Thyroid gland (tissue), 4 donors: ENCODE measurements around the gene SPIN2B. TPM values are rescaled to one million over a fixed set of nuclear protein-coding genes. Genes with fewer than 3 reads are reported as not detected.
A peak's percentile ranks its signal among the peaks of the same experiment; 100 is the strongest.
"Not testable (repeated sequence)": the region's sequence is repeated elsewhere in the genome, so short reads cannot be mapped to it uniquely, and the experiment has no call there.

Source experiments
- DNase-seq, 2 donors: peaks; one replicate each; pipeline ENCODE4 v3.0.0-alpha.2; 2019
- H3K27ac ChIP-seq, 3 donors: fragments of 200-600 bp; sonication (generic); 1 replicate in 2 of 3; 2 replicates in 1 of 3; pipeline ENCODE4 v1.5.1; 2016 to 2019; ENCODE audit warnings: mild to moderate bottlenecking in 1 of 3, moderate library complexity in 1 of 3
- H3K27me3 ChIP-seq: fragments of 200-600 bp; sonication (generic); one replicate; pipeline ENCODE4 v1.5.1; 2019
- H3K36me3 ChIP-seq, 2 donors: fragments of 200-600 bp; sonication (generic); one replicate each; pipeline ENCODE4 v1.5.1; 2016 to 2019
- H3K4me1 ChIP-seq, 2 donors: fragments of 200-600 bp; sonication (generic); one replicate each; pipeline ENCODE4 v1.5.1; 2017 to 2019
- H3K4me3 ChIP-seq, 3 donors: fragments of 200-600 bp; sonication (generic); replicated peaks in 1 of 3; 1 replicate in 2 of 3; 2 replicates in 1 of 3; pipeline ENCODE4 v1.5.1; 2016; ENCODE audit warnings: mild to moderate bottlenecking in 1 of 3
- H3K9me3 ChIP-seq: fragments of 200-600 bp; sonication (generic); one replicate; pipeline ENCODE4 v1.5.1; 2017
- POLR2A ChIP-seq, 2 donors: fragments of 450-650 bp; IDR thresholded peaks; one replicate each; pipeline ENCODE4 v1.6.1; 2017; ENCODE audit warnings: antibody characterized with exemption in 2 of 2, mild to moderate bottlenecking in 2 of 2, moderate library complexity in 1 of 2
- WGBS, 2 donors: methylation state at CpG; one replicate each; pipeline ENCODE4 v1.1.5; 2017; 5-methylcytosine and 5-hydroxymethylcytosine counted together
- intact Hi-C: fragments of 100-400 bp; cut with DNase I; formaldehyde crosslinking; loops from one replicate; pipeline ENCODE4 v1.15.1; 2023
- total RNA-seq, 4 donors: library from RNA; depleted of rRNA; stranded (reverse); fragments of >200 nt; gene quantifications; one replicate each; pipeline ENCODE4 v1.2.3, GENCODE V29; 2016
- TF ChIP-seq, protein P1 (sequence below), 6 experiments: fragments of 200-600 bp in 3 of 6; fragments of 450-650 bp in 3 of 6; sonication (generic) in 3 of 6; IDR thresholded peaks; one replicate each; pipeline ENCODE4 v1.5.1; 2016 to 2019; ENCODE audit warnings: antibody characterized with exemption in 6 of 6, mild to moderate bottlenecking in 2 of 6, inconsistent platforms in 1 of 6, moderate library complexity in 1 of 6

The SPIN2B gene
- total RNA-seq, 4 donors from 2014 or later, result 8.5 to 12.9 (median 10.7) TPM

- Histone ChIP-seq H3K27me3 (no peaks in the 10 kb centered on the region), H3K4me1 (no peaks in the 10 kb centered on the region), H3K9me3 (no peaks in the 10 kb centered on the region), H3K4me3 (no peak overlapping the region), H3K27ac (no peak overlapping the region), H3K36me3 (no peaks in the 10 kb centered on the region)
- 64 to 74% methylated on average over 1 of the region's 1 CpG for WGBS, 2 donors
- intact Hi-C loops, result no loop called here
- TF ChIP-seq, protein P1, sequence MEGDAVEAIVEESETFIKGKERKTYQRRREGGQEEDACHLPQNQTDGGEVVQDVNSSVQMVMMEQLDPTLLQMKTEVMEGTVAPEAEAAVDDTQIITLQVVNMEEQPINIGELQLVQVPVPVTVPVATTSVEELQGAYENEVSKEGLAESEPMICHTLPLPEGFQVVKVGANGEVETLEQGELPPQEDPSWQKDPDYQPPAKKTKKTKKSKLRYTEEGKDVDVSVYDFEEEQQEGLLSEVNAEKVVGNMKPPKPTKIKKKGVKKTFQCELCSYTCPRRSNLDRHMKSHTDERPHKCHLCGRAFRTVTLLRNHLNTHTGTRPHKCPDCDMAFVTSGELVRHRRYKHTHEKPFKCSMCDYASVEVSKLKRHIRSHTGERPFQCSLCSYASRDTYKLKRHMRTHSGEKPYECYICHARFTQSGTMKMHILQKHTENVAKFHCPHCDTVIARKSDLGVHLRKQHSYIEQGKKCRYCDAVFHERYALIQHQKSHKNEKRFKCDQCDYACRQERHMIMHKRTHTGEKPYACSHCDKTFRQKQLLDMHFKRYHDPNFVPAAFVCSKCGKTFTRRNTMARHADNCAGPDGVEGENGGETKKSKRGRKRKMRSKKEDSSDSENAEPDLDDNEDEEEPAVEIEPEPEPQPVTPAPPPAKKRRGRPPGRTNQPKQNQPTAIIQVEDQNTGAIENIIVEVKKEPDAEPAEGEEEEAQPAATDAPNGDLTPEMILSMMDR (IDR thresholded peaks at IDR 0.05), result no peak
- no peak for TF ChIP-seq POLR2A (IDR thresholded peaks at IDR 0.05)
- no peak for DNase-seq
Observed at GRCh38 chrX:57137501-57137900, 16.2 kb upstream of the SPIN2B start.

GRCh38 chrX:57137073-57137472 is 15.7 kb upstream of the SPIN2B start, which contains the start of gene SPIN2A:
SPIN2A (minus strand) TSS chrX:57137397; CDS start chrX:57136597, 800 bp downstream.
- H3K27me3 ChIP-seq, H3K9me3 ChIP-seq, H3K27ac ChIP-seq, H3K4me1 ChIP-seq, H3K4me3 ChIP-seq, intact Hi-C loops, H3K36me3 ChIP-seq: not testable (repeated sequence)
- 26 to 27% methylated on average over 4 to 8 of the region's 27 CpGs for WGBS, 2 donors
- TF ChIP-seq, protein P1 (IDR thresholded peaks at IDR 0.05), result peak in 1 of 6 experiments; percentile 7
- DNase-seq, result peak; percentile 21 to 42

GRCh38 chrX:57136589-57136988 is 15.2 kb upstream of the SPIN2B start:
- H3K9me3 ChIP-seq, H3K27me3 ChIP-seq, intact Hi-C loops, H3K27ac ChIP-seq, DNase-seq, H3K36me3 ChIP-seq, H3K4me3 ChIP-seq, H3K4me1 ChIP-seq: not testable (repeated sequence)
- WGBS, 2 donors, result 75 to 100% methylated on average over 1 of the region's 3 CpGs

DNA sequence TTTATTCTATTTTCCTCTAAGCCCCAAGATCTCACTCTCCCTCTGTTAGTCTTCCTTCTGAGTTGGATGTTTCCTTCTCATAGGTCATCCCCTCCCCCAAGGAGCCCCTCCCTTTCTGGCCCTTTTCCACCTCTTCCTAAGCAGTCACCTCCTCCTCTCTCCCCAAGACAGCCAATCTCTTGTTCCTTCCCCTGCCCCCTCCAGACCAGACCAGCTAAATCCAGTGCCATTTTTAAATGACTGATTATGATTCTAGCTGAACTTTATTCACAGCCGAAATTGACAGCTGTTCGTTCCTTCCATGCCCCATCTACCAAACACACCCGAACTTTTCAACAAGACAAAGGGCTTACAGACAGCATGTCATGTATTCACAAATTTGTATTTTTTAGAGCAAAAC is 13.9 kb upstream of the SPIN2B start:
- intact Hi-C loops, result no loop called here
- DNase-seq, result no peak
- TF ChIP-seq, protein P1 (IDR thresholded peaks at IDR 0.05), result no peak
- TF ChIP-seq POLR2A (IDR thresholded peaks at IDR 0.05), result no peak
- Histone ChIP-seq H3K27ac (no peak overlapping the region), H3K4me1 (no peaks in the 10 kb centered on the region), H3K4me3 (no peak overlapping the region), H3K9me3 (no peaks in the 10 kb centered on the region), H3K36me3 (no peaks in the 10 kb centered on the region), H3K27me3 (no peaks in the 10 kb centered on the region)
- WGBS, 2 donors, result 87 to 97% methylated on average over 3 of the region's 3 CpGs

GRCh38 chrX:57134702-57135101 is 13.4 kb upstream of the SPIN2B start:
- TF ChIP-seq, protein P1 (IDR thresholded peaks at IDR 0.05), result no peak
- no peak for TF ChIP-seq POLR2A (IDR thresholded peaks at IDR 0.05)
- WGBS, 2 donors, result 97 to 99% methylated on average over 3 of the region's 3 CpGs
- intact Hi-C loops, result no loop called here
- no peak overlapping the region for H3K4me3 ChIP-seq
- H3K27ac ChIP-seq, result no peak overlapping the region
- H3K36me3 ChIP-seq, result no peaks in the 10 kb centered on the region
- DNase-seq, result no peak
- no peaks in the 10 kb centered on the region for H3K9me3 ChIP-seq
- H3K4me1 ChIP-seq, result no peaks in the 10 kb centered on the region
- H3K27me3 ChIP-seq, result no peaks in the 10 kb centered on the region

DNA sequence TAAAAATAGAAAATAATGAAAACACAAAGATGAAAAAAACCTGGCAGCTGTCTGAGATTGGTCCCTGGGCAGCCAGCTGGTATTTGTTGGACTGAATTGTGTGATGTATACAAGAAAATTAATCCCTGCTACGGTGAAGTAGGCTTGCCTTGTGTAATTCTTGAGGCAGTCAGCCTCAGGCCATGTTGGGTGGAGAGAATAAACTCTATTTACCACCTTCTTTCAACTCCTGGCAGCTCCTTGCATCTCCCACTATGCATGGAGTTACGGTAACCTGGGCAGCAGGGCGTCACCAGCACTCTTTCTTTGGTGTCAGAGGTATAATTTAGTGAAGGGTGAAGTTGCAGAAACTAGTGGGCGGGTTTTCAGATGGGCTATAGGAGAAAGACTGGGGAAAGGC is 12.4 kb upstream of the SPIN2B start:
- no peaks in the 10 kb centered on the region for H3K36me3 ChIP-seq
- no peaks in the 10 kb centered on the region for H3K9me3 ChIP-seq
- H3K27ac ChIP-seq, result no peak overlapping the region
- H3K27me3 ChIP-seq, result no peaks in the 10 kb centered on the region
- DNase-seq, result no peak
- no peaks in the 10 kb centered on the region for H3K4me1 ChIP-seq
- TF ChIP-seq, protein P1 (IDR thresholded peaks at IDR 0.05), result no peak
- TF ChIP-seq POLR2A (IDR thresholded peaks at IDR 0.05), result no peak
- WGBS, 2 donors, result 98 to 100% methylated on average over 4 of the region's 4 CpGs
- no peak overlapping the region for H3K4me3 ChIP-seq
- intact Hi-C loops, result no loop called here

GRCh38 chrX:57133284-57133683 is 11.9 kb upstream of the SPIN2B start:
- WGBS, 2 donors, result 67 to 80% methylated on average over 4 of the region's 4 CpGs

More at GRCh38 chrX:57133284-57133683, 11.9 kb upstream of the SPIN2B start:
- H3K27me3 ChIP-seq, H3K27ac ChIP-seq, H3K36me3 ChIP-seq, DNase-seq, H3K4me1 ChIP-seq, intact Hi-C loops, H3K4me3 ChIP-seq, H3K9me3 ChIP-seq: not testable (repeated sequence)
